HG03159 (cell line): ENCODE measurements around the gene UBAP1.
A peak's percentile ranks its signal among the peaks of the same experiment; 100 is the strongest.
"Not testable (repeated sequence)": the region's sequence is repeated elsewhere in the genome, so short reads cannot be mapped to it uniquely, and the experiment has no call there.

Source experiments
- ATAC-seq: cut with Tn5 transposase; IDR thresholded peaks from one replicate; pipeline ENCODE4 v1.9.1; 2021; ENCODE audit warnings: mild to moderate bottlenecking, moderate library complexity; ENCODE audit not compliant: unreplicated experiment

UBAP1 gene

GRCh38 chr9:34178436-34179212 is at the start of gene UBAP1:
UBAP1 (plus strand) TSS chr9:34179043; CDS start chr9:34220915, 41,872 bp downstream.
- peak; percentile 99 for ATAC-seq

GRCh38 chr9:34131571-34131970 is 47.3 kb upstream of the UBAP1 start:
- no peak for ATAC-seq

GRCh38 chr9:34133436-34133949 is 45.4 kb upstream of the UBAP1 start:
- no peak for ATAC-seq

- no peak for ATAC-seq
Observed at GRCh38 chr9:34134521-34134920, 44.3 kb upstream of the UBAP1 start.

GRCh38 chr9:34138644-34139043 is 40.2 kb upstream of the UBAP1 start:
- not testable (repeated sequence) for ATAC-seq

GRCh38 chr9:34139477-34140146 is 39.2 kb upstream of the UBAP1 start:
- ATAC-seq, result no peak

- no peak for ATAC-seq
Observed at GRCh38 chr9:34140853-34141252, 38.0 kb upstream of the UBAP1 start.

- no peak for ATAC-seq
Observed at GRCh38 chr9:34143116-34143515, 35.7 kb upstream of the UBAP1 start.

GRCh38 chr9:34145165-34145564 is 33.7 kb upstream of the UBAP1 start:
- ATAC-seq, result no peak

- no peak for ATAC-seq
Observed at GRCh38 chr9:34151398-34151797, 27.4 kb upstream of the UBAP1 start.

GRCh38 chr9:34154057-34154456 is 24.8 kb upstream of the UBAP1 start:
- no peak for ATAC-seq

- no peak for ATAC-seq
Observed at GRCh38 chr9:34157318-34157717, 21.5 kb upstream of the UBAP1 start.

GRCh38 chr9:34157898-34158297 is 20.9 kb upstream of the UBAP1 start:
- no peak for ATAC-seq

GRCh38 chr9:34158362-34158869 is 20.4 kb upstream of the UBAP1 start:
- no peak for ATAC-seq

GRCh38 chr9:34163434-34163833 is 15.4 kb upstream of the UBAP1 start:
- ATAC-seq, result no peak

- no peak for ATAC-seq
Observed at GRCh38 chr9:34169125-34169524, 9.7 kb upstream of the UBAP1 start.

- no peak for ATAC-seq
Observed at GRCh38 chr9:34170237-34170991, 8.4 kb upstream of the UBAP1 start.

GRCh38 chr9:34171753-34172535 is 6.9 kb upstream of the UBAP1 start:
- ATAC-seq, result peak; percentile 72

GRCh38 chr9:34176089-34176488 is 2.8 kb upstream of the UBAP1 start:
- no peak for ATAC-seq
